ENCODE data around the gene MRI1. TPM values are rescaled to one million over a fixed set of nuclear protein-coding genes. Genes with fewer than 3 reads are reported as not detected.

The MRI1 gene
- total and polyA plus RNA-seq, 10 of the 15 experiments (the other 5 are each of a cell fraction or from before 2014, with no cell fraction given) = 5.4 to 50.3 (median 28.3) TPM

GRCh38 chr19:13784731-13785452, 20.6 kb downstream of the MRI1 start:
- no peak for DNase-seq (ENCODE audit: low read depth, low spot score)
- ATAC-seq = peak; percentile 91
- TF ChIP-seq RAD21 (IDR thresholded peaks at IDR 0.05; ENCODE audit: insufficient read depth, low read depth, low read length) (peak; percentile 76), ZNF687 (IDR thresholded peaks at IDR 0.05) (0 out of 2 replicates have a peak, but pooled peaks have one; percentile 16), SMC3 (IDR thresholded peaks at IDR 0.05; ENCODE audit: borderline replicate concordance, low read length) (peak; percentile 89), IKZF1 (conservative IDR thresholded peaks at IDR 0.05) (peak; percentile 58), SIX5 (IDR thresholded peaks at IDR 0.05; ENCODE audit: low read depth, low read length, severe bottlenecking) (no peak), NR2C1 (IDR thresholded peaks at IDR 0.05) (no peak), BACH1 (IDR thresholded peaks at IDR 0.05; ENCODE audit: borderline replicate concordance) (peak; percentile 17; the same call in 1 of the 2 replicates), NBN (IDR thresholded peaks at IDR 0.05) (0 out of 2 replicates have a peak, but pooled peaks have one; percentile 36), SMARCA5 (IDR thresholded peaks at IDR 0.05) (peak; percentile 38; the same call in 1 of the 2 replicates), ZSCAN29 (IDR thresholded peaks at IDR 0.05) (no peak)
- TF ChIP-seq, protein P1, sequence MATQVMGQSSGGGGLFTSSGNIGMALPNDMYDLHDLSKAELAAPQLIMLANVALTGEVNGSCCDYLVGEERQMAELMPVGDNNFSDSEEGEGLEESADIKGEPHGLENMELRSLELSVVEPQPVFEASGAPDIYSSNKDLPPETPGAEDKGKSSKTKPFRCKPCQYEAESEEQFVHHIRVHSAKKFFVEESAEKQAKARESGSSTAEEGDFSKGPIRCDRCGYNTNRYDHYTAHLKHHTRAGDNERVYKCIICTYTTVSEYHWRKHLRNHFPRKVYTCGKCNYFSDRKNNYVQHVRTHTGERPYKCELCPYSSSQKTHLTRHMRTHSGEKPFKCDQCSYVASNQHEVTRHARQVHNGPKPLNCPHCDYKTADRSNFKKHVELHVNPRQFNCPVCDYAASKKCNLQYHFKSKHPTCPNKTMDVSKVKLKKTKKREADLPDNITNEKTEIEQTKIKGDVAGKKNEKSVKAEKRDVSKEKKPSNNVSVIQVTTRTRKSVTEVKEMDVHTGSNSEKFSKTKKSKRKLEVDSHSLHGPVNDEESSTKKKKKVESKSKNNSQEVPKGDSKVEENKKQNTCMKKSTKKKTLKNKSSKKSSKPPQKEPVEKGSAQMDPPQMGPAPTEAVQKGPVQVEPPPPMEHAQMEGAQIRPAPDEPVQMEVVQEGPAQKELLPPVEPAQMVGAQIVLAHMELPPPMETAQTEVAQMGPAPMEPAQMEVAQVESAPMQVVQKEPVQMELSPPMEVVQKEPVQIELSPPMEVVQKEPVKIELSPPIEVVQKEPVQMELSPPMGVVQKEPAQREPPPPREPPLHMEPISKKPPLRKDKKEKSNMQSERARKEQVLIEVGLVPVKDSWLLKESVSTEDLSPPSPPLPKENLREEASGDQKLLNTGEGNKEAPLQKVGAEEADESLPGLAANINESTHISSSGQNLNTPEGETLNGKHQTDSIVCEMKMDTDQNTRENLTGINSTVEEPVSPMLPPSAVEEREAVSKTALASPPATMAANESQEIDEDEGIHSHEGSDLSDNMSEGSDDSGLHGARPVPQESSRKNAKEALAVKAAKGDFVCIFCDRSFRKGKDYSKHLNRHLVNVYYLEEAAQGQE (IDR thresholded peaks at IDR 0.05; ENCODE audit: low read depth, low read length) = no peak
- TF ChIP-seq, protein P2, sequence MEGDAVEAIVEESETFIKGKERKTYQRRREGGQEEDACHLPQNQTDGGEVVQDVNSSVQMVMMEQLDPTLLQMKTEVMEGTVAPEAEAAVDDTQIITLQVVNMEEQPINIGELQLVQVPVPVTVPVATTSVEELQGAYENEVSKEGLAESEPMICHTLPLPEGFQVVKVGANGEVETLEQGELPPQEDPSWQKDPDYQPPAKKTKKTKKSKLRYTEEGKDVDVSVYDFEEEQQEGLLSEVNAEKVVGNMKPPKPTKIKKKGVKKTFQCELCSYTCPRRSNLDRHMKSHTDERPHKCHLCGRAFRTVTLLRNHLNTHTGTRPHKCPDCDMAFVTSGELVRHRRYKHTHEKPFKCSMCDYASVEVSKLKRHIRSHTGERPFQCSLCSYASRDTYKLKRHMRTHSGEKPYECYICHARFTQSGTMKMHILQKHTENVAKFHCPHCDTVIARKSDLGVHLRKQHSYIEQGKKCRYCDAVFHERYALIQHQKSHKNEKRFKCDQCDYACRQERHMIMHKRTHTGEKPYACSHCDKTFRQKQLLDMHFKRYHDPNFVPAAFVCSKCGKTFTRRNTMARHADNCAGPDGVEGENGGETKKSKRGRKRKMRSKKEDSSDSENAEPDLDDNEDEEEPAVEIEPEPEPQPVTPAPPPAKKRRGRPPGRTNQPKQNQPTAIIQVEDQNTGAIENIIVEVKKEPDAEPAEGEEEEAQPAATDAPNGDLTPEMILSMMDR (IDR thresholded peaks at IDR 0.05 in 2 of 3, conservative IDR thresholded peaks at IDR 0.05 in 1 of 3; ENCODE audit: control insufficient read depth in 2 of 3, extremely low read depth in 1 of 3, insufficient read depth in 1 of 3, low read depth in 3 of 3, low read length in 3 of 3) = peak; percentile 47 to 79 (median 74)
- no peaks in the 10 kb centered on the region for H4K20me1 ChIP-seq (ENCODE audit: control insufficient read depth, insufficient read depth)
- H3K4me3 ChIP-seq = no peak overlapping the region
- 9% methylated on average over 17 of the region's 17 CpGs for WGBS (ENCODE audit: insufficient coverage, insufficient replicate concordance, low lambda C conversion rate, missing lambda C conversion rate)
- H3K79me2 ChIP-seq (ENCODE audit: control insufficient read depth, insufficient read depth, low read length) = no peaks in the 10 kb centered on the region
- H2AFZ ChIP-seq (ENCODE audit: control insufficient read depth, low read depth, low read length) = peak overlapping the region; percentile 79
- H3K4me2 ChIP-seq (ENCODE audit: control insufficient read depth, insufficient read depth) = no peak overlapping the region
- no TSS peak for BruUV-seq (replicated peaks)
- in situ Hi-C loops (cut with MboI) = loop anchor here (5.0 kb wide), 1 partner anchor 77 kb away; no protein-coding TSS in a partner anchor
- intact Hi-C loops (cut with micrococcal nuclease; ENCODE audit: unreplicated experiment) = loop anchor here (1.0 kb wide), 1 partner anchor 77 kb away; no protein-coding TSS in a partner anchor
- H3K9me3 ChIP-seq (replicated peaks; ENCODE audit: control insufficient read depth, insufficient read depth, low read length) = no peaks in the 10 kb centered on the region
- SMC1A ChIA-PET (ENCODE audit: uncharacterized antibody, unreplicated experiment) = interaction anchor here (0.6 to 5.1 kb wide), 5 partner anchors 10 to 174 kb away, joined by 3 to 65 read pairs (median 14); partner anchors contain the start of genes C19orf53 and ZSWIM4
- peaks cover 26% of the 10 kb centered on the region for H3K4me1 ChIP-seq (ENCODE audit: control insufficient read depth, insufficient read depth, low read length)
- H3K27ac ChIP-seq (ENCODE audit: control insufficient read depth, insufficient read depth) = no peak overlapping the region
- no peak overlapping the region for H3K9ac ChIP-seq (ENCODE audit: control insufficient read depth, insufficient read depth, low read length)
- RAD21 ChIA-PET (ENCODE audit: unreplicated experiment) = interaction anchor here (1.2 to 3.1 kb wide), 5 partner anchors 11 to 81 kb away, joined by 4 to 65 read pairs (median 6); partner anchors contain the start of gene C19orf53
- CTCF ChIA-PET = interaction anchor here (0.7 to 6.2 kb wide), 15 partner anchors 10 to 772 kb away, joined by 3 to 136 read pairs (median 4); partner anchors contain the start of genes C19orf53 and ZSWIM4
- no peak for FAIRE-seq
- no peaks in the 10 kb centered on the region for H3K27me3 ChIP-seq (replicated peaks in 1 of 2; ENCODE audit: control insufficient read depth in 2 of 2, insufficient read depth in 2 of 2, low read length in 1 of 2)
- H3K36me3 ChIP-seq (ENCODE audit: control insufficient read depth in 2 of 2, insufficient read depth in 2 of 2, low read length in 1 of 2) = no peaks in the 10 kb centered on the region
- POLR2A ChIA-PET = interaction anchor here (0.6 to 4.4 kb wide), 5 partner anchors 11 to 78 kb away, joined by 5 to 28 read pairs (median 10); partner anchors contain the start of gene C19orf53
